Mucosa of stomach (tissue), 1 donor: ENCODE data around the gene STIP1.

Experiments used
- H3K27me3 ChIP-seq: one replicate; pipeline ENCODE4 v1.7.0; 2013; ENCODE audit warnings: mild to moderate bottlenecking, low read length; ENCODE audit not compliant: control insufficient read depth, insufficient read depth
- H3K36me3 ChIP-seq: one replicate; pipeline ENCODE4 v1.7.0; 2013; ENCODE audit warnings: low read length; ENCODE audit not compliant: control insufficient read depth, insufficient read depth
- H3K4me1 ChIP-seq: one replicate; pipeline ENCODE4 v1.7.0; 2013; ENCODE audit warnings: mild to moderate bottlenecking, low read length; ENCODE audit not compliant: control insufficient read depth, insufficient read depth
- H3K4me3 ChIP-seq: one replicate; pipeline ENCODE4 v1.7.0; 2013; ENCODE audit warnings: low read length
- H3K9ac ChIP-seq: one replicate; pipeline ENCODE4 v1.7.0; 2013; ENCODE audit warnings: mild to moderate bottlenecking, low read length, moderate library complexity
- H3K9me3 ChIP-seq: one replicate; pipeline ENCODE4 v1.7.0; 2013; ENCODE audit warnings: mild to moderate bottlenecking, low read length, moderate library complexity; ENCODE audit not compliant: control insufficient read depth
- donor health status: Pancreatic carcinoma.

STIP1 gene

DNA sequence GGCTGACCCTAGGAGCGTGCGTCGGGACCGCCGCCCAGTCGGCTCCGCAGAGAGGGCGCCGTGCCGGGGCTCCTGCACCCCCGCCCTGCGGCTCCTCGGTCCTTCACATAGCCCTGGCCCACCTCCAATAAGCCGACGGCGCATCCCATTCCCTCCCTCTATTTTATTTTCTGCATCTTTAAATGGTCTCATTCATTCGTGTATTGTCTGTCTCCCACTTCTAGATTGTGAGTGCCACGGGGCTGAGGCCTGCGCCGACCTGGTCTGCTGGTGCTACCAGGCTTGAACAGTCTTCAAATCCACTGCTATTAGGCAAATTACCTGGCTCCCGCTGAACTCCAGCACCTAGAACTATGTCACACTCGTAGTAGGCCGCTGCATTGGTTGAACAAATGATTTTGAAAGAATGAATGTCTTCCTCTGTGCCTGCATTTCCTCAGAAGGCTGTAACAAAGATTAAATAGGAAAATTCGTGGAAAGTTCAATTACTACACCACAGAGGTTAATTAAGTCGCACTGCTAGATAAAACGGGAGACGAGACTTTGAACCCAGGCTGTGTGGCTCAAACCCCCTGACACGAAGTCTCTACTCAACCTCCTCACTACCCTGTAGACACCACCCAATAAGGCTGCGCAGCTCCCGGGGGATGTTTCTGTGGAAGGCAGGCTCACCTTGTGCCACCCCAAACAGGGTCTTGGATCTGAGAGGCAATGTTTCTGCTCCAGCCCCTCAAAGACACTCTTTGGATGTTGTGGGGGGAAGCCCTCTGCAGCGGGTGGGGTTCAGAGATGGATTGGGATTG lies 62.0 kb downstream of the STIP1 start:
- H3K4me1 ChIP-seq, result peaks cover 39% of the 10 kb centered on the region
- H3K9ac ChIP-seq, result no peak overlapping the region
- peaks cover 5% of the 10 kb centered on the region for H3K27me3 ChIP-seq
- peak overlapping the region; percentile 91 for H3K4me3 ChIP-seq
- no peaks in the 10 kb centered on the region for H3K36me3 ChIP-seq
- no peaks in the 10 kb centered on the region for H3K9me3 ChIP-seq

DNA sequence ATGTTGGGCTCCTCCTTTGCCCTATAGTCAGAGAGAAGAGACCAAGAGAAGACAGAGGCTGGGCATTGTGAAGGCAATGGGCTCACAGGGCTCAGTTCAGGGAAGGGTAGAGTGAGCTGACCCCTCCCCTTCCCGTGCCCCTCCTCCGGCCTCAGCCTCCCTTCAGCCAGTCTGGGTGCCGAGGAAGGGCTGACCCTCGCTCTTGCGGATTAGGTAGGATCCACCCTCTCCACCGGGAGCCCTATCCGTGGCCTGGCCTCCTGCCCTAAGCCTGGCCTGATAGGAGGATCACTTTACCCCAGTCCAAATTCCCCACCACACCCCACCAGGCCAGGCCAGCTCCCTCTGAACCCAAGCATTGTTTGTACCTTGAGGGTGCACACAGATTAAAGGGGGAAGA lies 62.6 kb downstream of the STIP1 start:
- Histone ChIP-seq H3K9me3 (no peaks in the 10 kb centered on the region), H3K4me3 (no peak overlapping the region), H3K4me1 (peaks cover 44% of the 10 kb centered on the region), H3K27me3 (peaks cover 5% of the 10 kb centered on the region), H3K36me3 (no peaks in the 10 kb centered on the region), H3K9ac (no peak overlapping the region)

DNA sequence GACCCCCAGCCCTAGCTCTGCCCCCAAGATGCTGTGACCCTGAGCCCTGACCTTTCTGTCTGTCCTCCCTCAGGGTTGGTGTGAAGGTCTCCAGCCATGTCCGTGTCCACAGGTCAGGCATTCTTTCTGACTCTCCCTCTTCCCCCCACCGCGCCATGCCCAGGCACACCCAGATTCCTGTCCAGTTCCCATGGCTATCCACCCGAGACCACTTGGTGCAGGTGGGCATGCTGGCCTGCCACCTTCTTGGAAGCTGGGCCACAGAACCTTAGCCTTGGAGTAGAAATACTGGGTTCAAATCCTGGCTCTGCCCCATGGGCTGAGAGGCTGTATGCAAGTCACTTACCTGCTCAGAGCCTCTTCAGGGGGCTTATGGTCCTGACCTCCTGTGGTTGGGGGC lies 63.1 kb downstream of the STIP1 start:
- H3K4me1 ChIP-seq, result peaks cover 47% of the 10 kb centered on the region
- no peak overlapping the region for H3K9ac ChIP-seq
- H3K36me3 ChIP-seq, result no peaks in the 10 kb centered on the region
- no peaks in the 10 kb centered on the region for H3K9me3 ChIP-seq
- H3K4me3 ChIP-seq, result no peak overlapping the region
- peaks cover 5% of the 10 kb centered on the region for H3K27me3 ChIP-seq

DNA sequence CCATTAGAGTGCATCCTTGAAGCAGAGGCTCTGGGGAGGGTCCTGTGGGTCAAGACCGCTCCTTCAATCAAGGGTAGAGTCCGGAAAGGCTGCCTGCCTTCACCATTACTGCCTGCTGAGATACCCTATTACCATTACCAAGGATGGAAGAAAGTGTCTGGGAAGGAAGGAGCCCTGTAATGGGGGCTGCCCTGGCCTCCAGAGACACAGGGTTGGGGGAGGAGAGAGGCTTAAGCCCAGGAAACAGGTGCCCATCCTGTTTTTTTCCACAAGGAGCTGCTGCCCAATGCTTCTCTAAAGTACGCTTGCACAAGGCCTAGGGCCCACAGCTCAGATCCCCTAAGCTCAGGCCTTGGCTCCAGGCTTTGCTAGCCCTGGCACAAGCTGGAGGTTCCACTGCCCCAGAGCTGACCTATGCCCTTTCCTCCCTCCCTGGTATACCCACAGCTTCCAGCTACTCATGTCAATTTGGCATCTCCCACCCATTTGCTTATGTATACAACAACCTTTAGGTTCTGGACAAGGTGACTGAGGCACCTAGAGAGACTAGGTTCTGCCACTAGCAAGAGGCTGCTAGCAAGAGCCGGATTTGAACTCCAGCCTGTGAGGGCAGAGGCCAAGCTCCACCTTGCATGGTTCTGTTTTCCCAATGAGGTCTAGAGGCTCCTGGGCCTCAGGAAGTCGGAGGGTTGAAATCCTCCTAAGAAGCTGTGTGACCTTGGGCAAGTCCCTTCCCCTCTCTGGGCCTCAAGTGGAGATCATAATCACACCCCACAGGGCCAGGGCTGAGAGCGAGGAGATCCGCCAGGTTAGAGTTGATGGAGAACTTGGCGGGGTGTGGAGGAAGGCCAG lies 63.8 kb downstream of the STIP1 start:
- Histone ChIP-seq H3K4me3 (no peak overlapping the region), H3K36me3 (peaks cover 2% of the 10 kb centered on the region), H3K27me3 (peaks cover 5% of the 10 kb centered on the region), H3K9ac (no peak overlapping the region), H3K4me1 (peaks cover 47% of the 10 kb centered on the region), H3K9me3 (no peaks in the 10 kb centered on the region)

DNA sequence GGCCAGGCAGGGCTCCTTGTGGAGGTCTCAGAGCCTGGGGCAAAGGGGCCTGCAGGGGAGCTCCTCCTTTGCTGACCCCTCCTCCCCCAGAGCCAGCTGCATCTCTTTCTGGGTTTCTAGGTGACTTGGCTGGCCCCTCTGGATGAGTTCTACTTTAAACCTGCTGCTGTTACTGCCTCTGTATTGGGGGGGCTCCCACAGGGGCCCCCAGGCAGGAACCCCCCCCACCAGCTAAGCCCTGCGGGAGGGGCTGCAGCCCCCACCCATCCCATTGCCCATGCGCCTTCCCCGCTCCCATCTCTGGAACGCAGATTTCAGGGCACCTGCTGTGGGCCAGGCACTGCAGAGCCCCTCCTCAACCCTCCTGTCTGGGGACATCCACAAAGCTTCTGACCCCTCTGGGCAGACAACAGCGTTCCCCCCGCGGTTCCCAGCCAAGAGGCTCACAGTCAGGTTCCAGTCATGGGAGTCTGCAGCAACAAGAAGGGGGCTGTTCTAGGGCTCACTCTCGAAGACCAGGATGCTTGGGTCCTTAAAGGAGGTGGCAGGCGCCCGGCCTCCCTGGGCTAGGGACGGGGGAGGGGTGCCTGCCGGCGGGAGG lies 64.5 kb downstream of the STIP1 start:
- Histone ChIP-seq H3K36me3 (peaks cover 8% of the 10 kb centered on the region), H3K4me1 (peaks cover 40% of the 10 kb centered on the region), H3K4me3 (peak overlapping the region; percentile 25), H3K9ac (peak overlapping the region; percentile 55), H3K27me3 (peaks cover 5% of the 10 kb centered on the region), H3K9me3 (no peaks in the 10 kb centered on the region)

DNA sequence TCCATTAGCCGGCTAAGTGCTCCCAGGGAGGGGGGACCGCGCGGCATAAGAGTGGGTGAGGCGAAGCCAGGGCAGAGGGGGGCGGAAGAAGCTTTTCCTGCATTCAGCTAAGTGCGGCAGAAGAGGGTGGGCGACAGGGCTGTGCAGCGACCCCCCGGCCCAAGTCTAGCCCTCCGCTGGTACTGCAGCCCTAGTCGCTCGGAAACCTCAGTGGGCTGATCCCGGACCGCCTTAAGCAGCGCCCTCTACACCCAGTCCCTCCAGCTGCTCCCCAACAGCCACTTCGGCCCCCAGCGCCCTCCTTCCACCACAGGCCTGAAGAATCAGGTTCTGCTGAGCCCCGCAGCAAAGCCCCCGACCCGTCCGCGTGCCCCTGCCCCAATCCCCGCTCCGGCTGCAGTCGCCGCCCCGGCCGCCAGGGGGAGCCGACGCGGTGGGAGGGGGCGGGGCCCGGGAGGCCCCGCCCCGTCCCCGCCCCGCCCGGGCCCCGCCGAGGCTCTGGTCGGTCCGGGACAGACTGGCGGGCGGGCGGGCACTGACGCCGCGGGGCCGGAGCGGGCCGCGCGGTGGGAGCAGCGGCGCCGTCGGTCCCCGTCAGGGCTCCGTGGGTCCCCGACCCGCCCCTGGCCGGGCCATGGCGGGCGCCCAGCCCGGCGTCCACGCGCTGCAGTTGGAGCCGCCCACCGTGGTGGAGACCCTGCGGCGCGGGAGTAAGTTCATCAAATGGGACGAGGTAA lies 65.2 kb downstream of the STIP1 start, which contains the start of gene PLCB3:
TSS of gene PLCB3 (plus strand) at position 515 of the 737 bp plus-strand sequence. CDS start at position 635, 120 bp downstream.
- Histone ChIP-seq H3K27me3 (peaks cover 5% of the 10 kb centered on the region), H3K4me3 (peak within 1 kb of the TSS; percentile 65), H3K9ac (peak within 1 kb of the TSS; percentile 72), H3K4me1 (peaks cover 34% of the 10 kb centered on the region), H3K9me3 (no peaks in the 10 kb centered on the region), H3K36me3 (peaks cover 14% of the 10 kb centered on the region)

DNA sequence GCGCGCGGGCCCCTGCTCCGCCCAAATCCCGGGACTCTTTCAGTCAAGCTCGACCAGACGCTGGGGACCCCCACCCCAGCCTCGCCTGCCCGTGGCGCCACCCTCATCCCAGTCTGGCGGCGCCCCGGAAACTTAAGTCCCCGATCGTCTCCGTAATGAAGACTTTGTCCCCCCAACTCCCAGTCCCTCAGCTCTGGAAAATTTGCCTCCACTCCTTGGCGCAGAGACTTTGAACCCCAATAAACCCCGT lies 65.7 kb downstream of the STIP1 start:
- H3K4me3 ChIP-seq, result peak overlapping the region; percentile 65
- peaks cover 34% of the 10 kb centered on the region for H3K4me1 ChIP-seq
- peaks cover 5% of the 10 kb centered on the region for H3K27me3 ChIP-seq
- H3K36me3 ChIP-seq, result peaks cover 16% of the 10 kb centered on the region
- no peaks in the 10 kb centered on the region for H3K9me3 ChIP-seq
- H3K9ac ChIP-seq, result peak overlapping the region; percentile 72

DNA sequence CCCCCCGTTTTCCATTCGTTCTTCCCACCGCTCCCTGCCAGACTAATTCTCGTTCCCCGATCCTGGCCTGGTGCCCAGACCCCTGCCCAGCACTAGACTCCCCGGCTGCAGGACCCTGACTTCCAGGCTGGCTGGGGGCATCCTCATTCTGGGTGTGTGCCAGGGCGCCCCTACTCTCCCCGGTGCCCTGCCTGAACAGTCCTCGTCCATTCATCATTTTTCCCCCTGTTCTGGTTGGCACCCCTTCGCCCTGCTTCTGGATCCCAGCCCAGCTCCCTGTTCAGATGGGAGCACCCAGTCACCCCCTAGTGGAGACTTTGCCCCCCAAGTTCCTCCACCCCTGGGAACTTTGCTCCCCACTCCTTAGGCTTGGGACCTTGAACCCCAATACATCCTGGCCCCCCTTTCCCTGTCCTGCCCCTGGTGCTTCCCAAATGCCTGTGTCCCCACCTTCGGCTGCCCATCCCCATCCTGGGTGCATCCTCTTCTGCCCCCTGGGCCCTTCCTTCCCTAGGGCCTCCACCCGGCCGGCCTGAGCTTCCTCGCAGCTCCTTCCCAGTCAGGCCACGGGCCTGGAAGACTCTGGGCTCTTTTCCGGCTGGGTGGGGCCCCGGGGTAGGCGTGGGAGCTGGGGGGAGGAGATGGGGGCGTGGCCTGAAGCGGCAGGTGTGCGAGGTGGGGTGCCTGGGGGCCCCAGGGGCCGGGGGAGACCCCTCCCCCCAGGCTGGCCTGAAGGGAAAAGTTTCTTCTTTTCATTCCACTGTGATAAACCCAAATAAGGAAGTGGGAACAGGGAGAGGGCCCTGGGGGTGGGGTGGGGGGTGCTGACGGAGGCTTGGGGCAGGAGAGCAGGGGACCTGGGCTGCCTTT lies 66.3 kb downstream of the STIP1 start:
- peak overlapping the region; percentile 65 for H3K4me3 ChIP-seq
- peaks cover 5% of the 10 kb centered on the region for H3K27me3 ChIP-seq
- H3K4me1 ChIP-seq, result peaks cover 34% of the 10 kb centered on the region
- H3K9me3 ChIP-seq, result no peaks in the 10 kb centered on the region
- H3K36me3 ChIP-seq, result peaks cover 16% of the 10 kb centered on the region
- peak overlapping the region; percentile 72 for H3K9ac ChIP-seq

DNA sequence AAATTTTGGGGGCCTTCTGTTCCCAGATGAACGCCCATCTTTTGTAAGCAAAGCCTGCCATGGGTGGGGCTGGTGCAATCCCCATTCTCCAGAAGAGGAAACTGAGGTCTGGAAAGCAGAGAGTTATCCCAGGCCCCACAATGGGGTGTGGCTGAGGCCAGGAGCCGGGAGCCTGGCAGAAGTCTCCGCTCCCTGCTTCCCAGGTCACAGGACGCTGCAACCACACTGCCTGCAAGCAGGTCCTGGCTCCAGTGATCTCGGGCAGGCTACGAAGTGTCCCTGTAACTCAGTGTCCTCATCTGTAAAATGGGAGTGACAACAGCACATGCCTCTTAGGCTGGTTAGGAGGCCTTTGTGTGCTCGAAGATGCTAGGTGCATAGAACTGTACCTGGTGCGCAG lies 67.1 kb downstream of the STIP1 start:
- peaks cover 5% of the 10 kb centered on the region for H3K27me3 ChIP-seq
- H3K9ac ChIP-seq, result peak overlapping the region; percentile 72
- no peak overlapping the region for H3K4me3 ChIP-seq
- peaks cover 16% of the 10 kb centered on the region for H3K36me3 ChIP-seq
- no peaks in the 10 kb centered on the region for H3K9me3 ChIP-seq
- H3K4me1 ChIP-seq, result peaks cover 29% of the 10 kb centered on the region

DNA sequence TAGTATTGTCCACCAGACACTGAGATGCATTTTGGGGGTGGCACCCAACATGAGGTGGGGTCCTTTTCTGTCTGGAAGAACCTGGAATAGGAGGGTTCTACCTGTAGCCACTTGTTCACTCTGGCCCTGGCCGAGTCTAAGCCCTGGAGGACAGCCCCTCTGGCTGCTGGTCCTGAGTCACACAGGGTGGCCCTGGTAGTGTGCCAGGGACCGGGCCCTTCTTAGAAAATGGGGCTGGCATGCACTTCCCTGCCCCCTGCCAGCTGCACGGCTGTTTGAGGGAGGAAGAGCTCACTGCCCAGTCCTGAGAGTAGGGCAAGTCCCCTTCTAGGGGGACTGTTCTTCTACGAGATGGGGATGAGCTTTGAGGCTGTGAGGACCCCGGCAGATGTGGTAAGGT lies 67.5 kb downstream of the STIP1 start:
- no peaks in the 10 kb centered on the region for H3K9me3 ChIP-seq
- H3K36me3 ChIP-seq, result peaks cover 16% of the 10 kb centered on the region
- H3K4me3 ChIP-seq, result no peak overlapping the region
- H3K4me1 ChIP-seq, result peaks cover 29% of the 10 kb centered on the region
- peak overlapping the region; percentile 72 for H3K9ac ChIP-seq
- peaks cover 5% of the 10 kb centered on the region for H3K27me3 ChIP-seq
